HepG2 (cell line): ENCODE data around the gene SBNO2. TPM values are rescaled to one million over a fixed set of nuclear protein-coding genes. Genes with fewer than 3 reads are reported as not detected.

Experiments
- DR1 ChIP-seq: sonication (generic); formaldehyde crosslinking; IDR thresholded peaks from 2 replicates; pipeline ENCODE4 v1.8.0; 2021; ENCODE audit warnings: mild to moderate bottlenecking, missing genetic modification reagents, inconsistent platforms
- ETV5 ChIP-seq: IDR thresholded peaks from 2 replicates; pipeline ENCODE4 v1.6.1; 2018; ENCODE audit warnings: missing biosample characterization, missing genetic modification reagents, inconsistent platforms, borderline replicate concordance
- HDAC6 ChIP-seq: fragments of 200-600 bp; sonication (generic); IDR thresholded peaks from 2 replicates; pipeline ENCODE4 v1.7.0; 2017; ENCODE audit warnings: mild to moderate bottlenecking, antibody characterized with exemption, low read length, low read depth
- HMG20B ChIP-seq: conservative IDR thresholded peaks from 2 replicates; pipeline ENCODE4 v1.6.1; 2016; ENCODE audit warnings: missing genetic modification reagents, missing compliant biosample characterization
- MXI1 ChIP-seq: IDR thresholded peaks from 3 replicates; pipeline ENCODE4 v1.6.1; 2012; ENCODE audit warnings: low read depth, low read length, inconsistent platforms, borderline replicate concordance
- NFE2 ChIP-seq: sonication (generic); formaldehyde crosslinking; IDR thresholded peaks from 2 replicates; pipeline ENCODE4 v1.4.0; 2020; ENCODE audit warnings: missing genetic modification reagents
- RBM39 ChIP-seq: fragments of 200-400 bp; formaldehyde crosslinking; IDR thresholded peaks from one replicate; pipeline ENCODE4 v1.6.1; 2018; ENCODE audit warnings: antibody characterized with exemption, mild to moderate bottlenecking, low read depth, low read length; ENCODE audit not compliant: poor library complexity, severe bottlenecking
- RFX3 ChIP-seq: IDR thresholded peaks from 2 replicates; pipeline ENCODE4 v1.6.1; 2016; ENCODE audit warnings: missing biosample characterization, missing genetic modification reagents
- TEAD2 ChIP-seq: sonication (generic); formaldehyde crosslinking; IDR thresholded peaks from 2 replicates; pipeline ENCODE4 v1.9.0; 2021; ENCODE audit warnings: missing genetic modification reagents
- TFE3 ChIP-seq: IDR thresholded peaks from 2 replicates; pipeline ENCODE4 v1.6.1; 2016
- ZKSCAN1 ChIP-seq: fragments of 150-350 bp; IDR thresholded peaks from 2 replicates; pipeline ENCODE4 v1.6.1; 2014; ENCODE audit warnings: low read length
- ZMYM3 ChIP-seq: sonication (generic); formaldehyde crosslinking; IDR thresholded peaks from 2 replicates; pipeline ENCODE4 v1.5.1; 2020; ENCODE audit warnings: mild to moderate bottlenecking, missing genetic modification reagents
- ZNF280B ChIP-seq: sonication (generic); formaldehyde crosslinking; IDR thresholded peaks from 2 replicates; pipeline ENCODE4 v1.5.0; 2020; ENCODE audit warnings: missing genetic modification reagents, mild to moderate bottlenecking, borderline replicate concordance
- ZNF780A ChIP-seq: sonication (generic); formaldehyde crosslinking; IDR thresholded peaks from 2 replicates; pipeline ENCODE4 v1.8.0; 2022; ENCODE audit warnings: mild to moderate bottlenecking, missing genetic modification reagents, moderate library complexity
- ZNF879 ChIP-seq: sonication (generic); formaldehyde crosslinking; IDR thresholded peaks from 2 replicates; pipeline ENCODE4 v1.8.1; 2023; ENCODE audit warnings: missing genetic modification reagents
- polyA plus RNA-seq, 8 experiments: library from polyadenylated mRNA; depleted of rRNA in 3 of 8; stranded (reverse) in 7 of 8; unstranded in 1 of 8; fragments of >200 nt; fragmentation: Illumina TruSeq in 4 of 8; extraction: Trizol in 4 of 8; gene quantifications; 2 replicates each; pipeline versions ENCODE4 v1.2.1 to v1.2.3, GENCODE V29; 2011 to 2016; ENCODE audit warnings: low read depth in 4 of 8, missing spikeins in 1 of 8, mixed read lengths in 1 of 8; ENCODE audit not compliant: insufficient read depth in 1 of 8
- total RNA-seq, 5 experiments: library from RNA; depleted of rRNA; stranded (reverse); fragments of >200 nt; fragmentation: Illumina TruSeq; extraction: Trizol; gene quantifications; 2 replicates each; pipeline ENCODE4 v1.2.3, GENCODE V29; 2016; ENCODE audit warnings: low read depth in 1 of 5
- TF ChIP-seq, protein P1 (sequence below): sonication (generic); formaldehyde crosslinking; IDR thresholded peaks from 2 replicates; pipeline ENCODE4 v1.5.1; 2020; ENCODE audit warnings: mild to moderate bottlenecking, missing genetic modification reagents, moderate library complexity
- TF ChIP-seq, protein P2 (sequence below): sonication (generic); formaldehyde crosslinking; IDR thresholded peaks from 2 replicates; pipeline ENCODE4 v1.4.0; 2020; ENCODE audit warnings: missing genetic modification reagents
- TF ChIP-seq, protein P3 (sequence below): sonication (generic); formaldehyde crosslinking; IDR thresholded peaks from 2 replicates; pipeline ENCODE4 v1.4.0; 2020; ENCODE audit warnings: missing genetic modification reagents, borderline replicate concordance

SBNO2 gene
- total and polyA plus RNA-seq, 2 of the 13 experiments (the other 11 are each of a cell fraction or from before 2014, with no cell fraction given) = 8.6 to 10.4 TPM

DNA sequence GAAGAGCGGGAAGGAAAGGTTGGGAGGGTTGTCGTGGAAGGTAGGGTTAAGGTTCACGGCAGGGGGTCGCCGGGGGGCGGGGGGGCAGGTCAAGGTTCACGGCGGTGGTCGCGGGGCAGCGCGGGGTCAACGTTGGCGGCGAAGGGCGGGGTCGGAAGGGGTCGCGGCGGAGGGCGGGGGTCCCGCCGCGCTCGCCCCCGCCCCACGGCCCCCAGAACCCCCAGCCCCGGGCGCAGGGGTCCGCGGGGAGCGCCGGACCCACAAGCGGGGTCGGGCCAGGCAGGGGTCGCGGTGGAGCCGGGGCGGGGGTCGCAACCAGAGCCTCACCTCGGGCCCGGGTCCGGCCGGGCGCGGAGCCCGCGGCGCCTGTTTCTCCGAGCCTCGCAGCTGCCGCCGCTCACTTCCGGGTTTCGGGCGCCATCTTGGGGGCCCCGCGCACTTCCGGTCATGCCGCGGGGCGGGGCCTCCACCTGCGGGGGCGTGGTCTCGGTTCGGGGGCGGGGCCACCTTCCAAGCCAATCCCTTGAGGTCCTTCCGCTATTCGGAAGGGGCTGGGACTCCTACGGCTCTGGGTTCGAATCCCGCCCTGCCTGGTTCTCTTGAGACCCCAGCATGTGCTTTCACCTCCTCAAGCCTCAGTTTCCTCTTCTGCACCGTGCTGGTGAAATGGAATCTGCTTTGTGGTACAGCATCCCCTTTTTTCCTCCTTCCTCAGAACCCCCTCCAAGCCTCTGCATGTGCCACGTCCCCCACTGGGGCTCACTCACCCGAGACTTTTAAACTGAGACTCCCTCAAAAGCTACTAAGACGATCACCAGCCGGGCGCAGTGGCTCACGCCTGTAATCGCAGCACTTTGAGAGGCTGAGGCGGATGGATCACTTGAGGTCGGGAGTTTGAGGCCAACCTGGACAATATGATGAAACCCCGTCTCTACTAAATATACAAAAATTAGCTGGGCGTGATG lies at the start of gene SBNO2 (continued):
- TF ChIP-seq ZNF280B (peak; percentile 33; the same call in 1 of the 2 replicates), RFX3 (CRISPR knock-in tag) (no peak), HMG20B (CRISPR knock-in tag) (no peak), ETV5 (CRISPR knock-in tag) (peak; percentile 92), ZMYM3 (peak; percentile 82), ZNF879 (CRISPR knock-in tag) (no peak), TEAD2 (CRISPR knock-in tag) (no peak), TFE3 (CRISPR knock-in tag) (no peak), HDAC6 (no peak), ZNF780A (CRISPR knock-in tag) (no peak), DR1 (CRISPR knock-in tag) (peak; percentile 58; the same call in 1 of the 2 replicates), MXI1 (peak; percentile 90; the same call in 1 of the 3 replicates), NFE2 (CRISPR knock-in tag) (no peak), ZKSCAN1 (no peak), RBM39 (no peak)
- TF ChIP-seq, protein P1, sequence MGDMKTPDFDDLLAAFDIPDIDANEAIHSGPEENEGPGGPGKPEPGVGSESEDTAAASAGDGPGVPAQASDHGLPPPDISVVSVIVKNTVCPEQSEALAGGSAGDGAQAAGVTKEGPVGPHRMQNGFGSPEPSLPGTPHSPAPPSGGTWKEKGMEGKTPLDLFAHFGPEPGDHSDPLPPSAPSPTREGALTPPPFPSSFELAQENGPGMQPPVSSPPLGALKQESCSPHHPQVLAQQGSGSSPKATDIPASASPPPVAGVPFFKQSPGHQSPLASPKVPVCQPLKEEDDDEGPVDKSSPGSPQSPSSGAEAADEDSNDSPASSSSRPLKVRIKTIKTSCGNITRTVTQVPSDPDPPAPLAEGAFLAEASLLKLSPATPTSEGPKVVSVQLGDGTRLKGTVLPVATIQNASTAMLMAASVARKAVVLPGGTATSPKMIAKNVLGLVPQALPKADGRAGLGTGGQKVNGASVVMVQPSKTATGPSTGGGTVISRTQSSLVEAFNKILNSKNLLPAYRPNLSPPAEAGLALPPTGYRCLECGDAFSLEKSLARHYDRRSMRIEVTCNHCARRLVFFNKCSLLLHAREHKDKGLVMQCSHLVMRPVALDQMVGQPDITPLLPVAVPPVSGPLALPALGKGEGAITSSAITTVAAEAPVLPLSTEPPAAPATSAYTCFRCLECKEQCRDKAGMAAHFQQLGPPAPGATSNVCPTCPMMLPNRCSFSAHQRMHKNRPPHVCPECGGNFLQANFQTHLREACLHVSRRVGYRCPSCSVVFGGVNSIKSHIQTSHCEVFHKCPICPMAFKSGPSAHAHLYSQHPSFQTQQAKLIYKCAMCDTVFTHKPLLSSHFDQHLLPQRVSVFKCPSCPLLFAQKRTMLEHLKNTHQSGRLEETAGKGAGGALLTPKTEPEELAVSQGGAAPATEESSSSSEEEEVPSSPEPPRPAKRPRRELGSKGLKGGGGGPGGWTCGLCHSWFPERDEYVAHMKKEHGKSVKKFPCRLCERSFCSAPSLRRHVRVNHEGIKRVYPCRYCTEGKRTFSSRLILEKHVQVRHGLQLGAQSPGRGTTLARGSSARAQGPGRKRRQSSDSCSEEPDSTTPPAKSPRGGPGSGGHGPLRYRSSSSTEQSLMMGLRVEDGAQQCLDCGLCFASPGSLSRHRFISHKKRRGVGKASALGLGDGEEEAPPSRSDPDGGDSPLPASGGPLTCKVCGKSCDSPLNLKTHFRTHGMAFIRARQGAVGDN = peak; percentile 79
- TF ChIP-seq, protein P2, sequence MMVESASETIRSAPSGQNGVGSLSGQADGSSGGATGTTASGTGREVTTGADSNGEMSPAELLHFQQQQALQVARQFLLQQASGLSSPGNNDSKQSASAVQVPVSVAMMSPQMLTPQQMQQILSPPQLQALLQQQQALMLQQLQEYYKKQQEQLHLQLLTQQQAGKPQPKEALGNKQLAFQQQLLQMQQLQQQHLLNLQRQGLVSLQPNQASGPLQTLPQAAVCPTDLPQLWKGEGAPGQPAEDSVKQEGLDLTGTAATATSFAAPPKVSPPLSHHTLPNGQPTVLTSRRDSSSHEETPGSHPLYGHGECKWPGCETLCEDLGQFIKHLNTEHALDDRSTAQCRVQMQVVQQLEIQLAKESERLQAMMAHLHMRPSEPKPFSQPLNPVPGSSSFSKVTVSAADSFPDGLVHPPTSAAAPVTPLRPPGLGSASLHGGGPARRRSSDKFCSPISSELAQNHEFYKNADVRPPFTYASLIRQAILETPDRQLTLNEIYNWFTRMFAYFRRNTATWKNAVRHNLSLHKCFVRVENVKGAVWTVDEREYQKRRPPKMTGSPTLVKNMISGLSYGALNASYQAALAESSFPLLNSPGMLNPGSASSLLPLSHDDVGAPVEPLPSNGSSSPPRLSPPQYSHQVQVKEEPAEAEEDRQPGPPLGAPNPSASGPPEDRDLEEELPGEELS (CRISPR knock-in tag) = 0 out of 2 replicates have a peak, but pooled peaks have one; percentile 10
- TF ChIP-seq, protein P3, sequence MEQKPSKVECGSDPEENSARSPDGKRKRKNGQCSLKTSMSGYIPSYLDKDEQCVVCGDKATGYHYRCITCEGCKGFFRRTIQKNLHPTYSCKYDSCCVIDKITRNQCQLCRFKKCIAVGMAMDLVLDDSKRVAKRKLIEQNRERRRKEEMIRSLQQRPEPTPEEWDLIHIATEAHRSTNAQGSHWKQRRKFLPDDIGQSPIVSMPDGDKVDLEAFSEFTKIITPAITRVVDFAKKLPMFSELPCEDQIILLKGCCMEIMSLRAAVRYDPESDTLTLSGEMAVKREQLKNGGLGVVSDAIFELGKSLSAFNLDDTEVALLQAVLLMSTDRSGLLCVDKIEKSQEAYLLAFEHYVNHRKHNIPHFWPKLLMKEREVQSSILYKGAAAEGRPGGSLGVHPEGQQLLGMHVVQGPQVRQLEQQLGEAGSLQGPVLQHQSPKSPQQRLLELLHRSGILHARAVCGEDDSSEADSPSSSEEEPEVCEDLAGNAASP (CRISPR knock-in tag) = no peak
